Lung (tissue), 12 donors: ENCODE measurements around the gene WRAP73. TPM values are rescaled to one million over a fixed set of nuclear protein-coding genes. Genes with fewer than 3 reads are reported as not detected.

ENCODE experiments used
- ATAC-seq: fragments of 200-7000 bp; cut with Tn5 transposase; one replicate; pipeline ENCODE4 v1.9.1; 2020; ENCODE audit warnings: moderate number of reproducible peaks; ENCODE audit not compliant: insufficient read depth, low FRiP score
- DNase-seq, 3 donors: peaks; one replicate each; pipeline ENCODE4 v3.0.0-alpha.2; 2013 to 2017
- H3K27ac ChIP-seq, 2 donors: one replicate each; pipeline ENCODE4 v1.5.1; 2013; ENCODE audit warnings: mild to moderate bottlenecking in 2 of 2, moderate library complexity in 2 of 2, control low read depth in 1 of 2, inconsistent platforms in 1 of 2, low read depth in 1 of 2, low read length in 1 of 2
- H3K27me3 ChIP-seq, 3 donors: one replicate each; pipeline ENCODE4 v1.5.1; 2013; ENCODE audit warnings: low read length in 2 of 3; ENCODE audit not compliant: control insufficient read depth in 3 of 3, insufficient read depth in 3 of 3
- H3K36me3 ChIP-seq, 4 donors: one replicate each; pipeline ENCODE4 v1.5.1; 2013; ENCODE audit warnings: low read length in 4 of 4, mild to moderate bottlenecking in 1 of 4, moderate library complexity in 1 of 4; ENCODE audit not compliant: control insufficient read depth in 4 of 4, insufficient read depth in 4 of 4
- H3K4me1 ChIP-seq, 5 donors: one replicate each; pipeline ENCODE4 v1.5.1; 2013; ENCODE audit warnings: low read length in 5 of 5, mild to moderate bottlenecking in 2 of 5, moderate library complexity in 1 of 5; ENCODE audit not compliant: control insufficient read depth in 5 of 5, insufficient read depth in 5 of 5
- H3K4me3 ChIP-seq: one replicate; pipeline ENCODE4 v1.5.1; 2013; ENCODE audit warnings: mild to moderate bottlenecking, control low read depth, moderate library complexity
- H3K9ac ChIP-seq, 2 donors: one replicate each; pipeline ENCODE4 v1.5.1; 2013; ENCODE audit warnings: low read length in 2 of 2, control low read depth in 1 of 2; ENCODE audit not compliant: insufficient read depth in 1 of 2
- H3K9me3 ChIP-seq, 4 donors: one replicate each; pipeline ENCODE4 v1.5.1; 2013; ENCODE audit warnings: low read length in 3 of 4, mild to moderate bottlenecking in 1 of 4, moderate library complexity in 1 of 4; ENCODE audit not compliant: control insufficient read depth in 4 of 4, insufficient read depth in 3 of 4
- CTCF ChIP-seq: IDR thresholded peaks from 2 replicates; pipeline ENCODE4 v1.5.1; 2012; ENCODE audit warnings: mild to moderate bottlenecking; ENCODE audit errors: control extremely low read depth, extremely low read depth
- WGBS, 2 donors: extraction: QIAGEN DNeasy Blood & Tissue Kit; methylation state at CpG; one replicate each; pipeline ENCODE4 v1.1.7; 2013; 5-methylcytosine and 5-hydroxymethylcytosine counted together
- polyA plus RNA-seq, 2 donors: library from polyadenylated mRNA; stranded (reverse); fragments of 200-250 nt; gene quantifications; one replicate each; pipeline ENCODE4 v1.2.1, GENCODE V29; 2013
- total RNA-seq, 2 donors: library from RNA; depleted of rRNA in 1 of 2; stranded (reverse); fragments of >200 nt in 1 of 2; gene quantifications; one replicate each; pipeline ENCODE4 v1.2.1, GENCODE V29; 2014 to 2021
- donor health status: control.
- donor health status: control.
- donor health status: Bipolar disorder and iron deficiency.
- donor health status: healthy.
- donor health status: DM: yes; HTN: yes; CAD: no.

The WRAP73 gene
- total and polyA plus RNA-seq, 4 donors: 17.3 to 25.3 (median 22.8) TPM

GRCh38 chr1:3688356-3689137 is 38.6 kb upstream of the WRAP73 start:
- Histone ChIP-seq H3K4me3 (no peak overlapping the region), H3K4me1 (no peaks in the 10 kb centered on the region), H3K27me3 (no peaks in the 10 kb centered on the region), H3K36me3 (no peaks in the 10 kb centered on the region), H3K9me3 (no peaks in the 10 kb centered on the region), H3K9ac (no peak overlapping the region), H3K27ac (no peak overlapping the region)
- no peak for ATAC-seq
- no peak for TF ChIP-seq CTCF
- no peak for DNase-seq
- WGBS, 2 donors: 60 to 68% methylated on average over 29 of the region's 29 CpGs

GRCh38 chr1:3687504-3687903 is 37.6 kb upstream of the WRAP73 start:
- Histone ChIP-seq H3K9me3 (no peaks in the 10 kb centered on the region), H3K4me3 (no peak overlapping the region), H3K27ac (no peak overlapping the region), H3K36me3 (no peaks in the 10 kb centered on the region), H3K9ac (no peak overlapping the region), H3K4me1 (no peaks in the 10 kb centered on the region), H3K27me3 (no peaks in the 10 kb centered on the region)
- WGBS, 2 donors: 81 to 84% methylated on average over 9 to 12 of the region's 12 CpGs
- ATAC-seq (no peak), DNase-seq (no peak)
- TF ChIP-seq CTCF: no peak

GRCh38 chr1:3685906-3686305 is 36.0 kb upstream of the WRAP73 start:
- no peak for ATAC-seq
- Histone ChIP-seq H3K27me3 (no peaks in the 10 kb centered on the region), H3K9me3 (no peaks in the 10 kb centered on the region), H3K4me3 (no peak overlapping the region), H3K4me1 (no peaks in the 10 kb centered on the region), H3K27ac (no peak overlapping the region), H3K36me3 (no peaks in the 10 kb centered on the region), H3K9ac (no peak overlapping the region)
- no peak for TF ChIP-seq CTCF
- no peak for DNase-seq
- 93 to 94% methylated on average over 19 of the region's 19 CpGs for WGBS, 2 donors

GRCh38 chr1:3685222-3685621 is 35.3 kb upstream of the WRAP73 start:
- 89 to 91% methylated on average over 14 of the region's 14 CpGs for WGBS, 2 donors
- no peaks in the 10 kb centered on the region for H3K9me3 ChIP-seq
- no peaks in the 10 kb centered on the region for H3K36me3 ChIP-seq
- H3K4me3 ChIP-seq: no peak overlapping the region
- TF ChIP-seq CTCF: no peak
- DNase-seq: no peak
- H3K4me1 ChIP-seq: no peaks in the 10 kb centered on the region
- no peaks in the 10 kb centered on the region for H3K27me3 ChIP-seq
- H3K27ac ChIP-seq: no peak overlapping the region
- no peak for ATAC-seq
- no peak overlapping the region for H3K9ac ChIP-seq
